C4-2B (cell line): Measurements from ENCODE around the gene ZNRF1.

Experiments used
- H3K27ac ChIP-seq: fragments of 450-650 bp; 2 replicates; pipeline ENCODE4 v1.5.1; 2017
- CTCF ChIP-seq: fragments of 450-650 bp; conservative IDR thresholded peaks from 2 replicates; pipeline ENCODE4 v1.5.1; 2017; ENCODE audit warnings: mild to moderate bottlenecking
- ZFX ChIP-seq: fragments of 450-650 bp; IDR thresholded peaks from 2 replicates; pipeline ENCODE4 v1.6.1; 2017

The ZNRF1 gene

GRCh38 chr16:75151798-75152197 lies 153.0 kb downstream of the ZNRF1 start:
- no peak overlapping the region for H3K27ac ChIP-seq
- TF ChIP-seq CTCF = no peak
- no peak for TF ChIP-seq ZFX

- no peak overlapping the region for H3K27ac ChIP-seq
- no peak for TF ChIP-seq ZFX
- TF ChIP-seq CTCF = no peak
Observed at GRCh38 chr16:75152635-75153034, 153.8 kb downstream of the ZNRF1 start.

- TF ChIP-seq ZFX = no peak
- no peak overlapping the region for H3K27ac ChIP-seq
Observed at GRCh38 chr16:75160386-75160785, 161.6 kb downstream of the ZNRF1 start.
